WI38 (cell line): Measurements from ENCODE around the gene PNPLA3.

Experiments used
- H3K4me3 ChIP-seq: 2 replicates; pipeline ENCODE4 v1.5.1; 2011; ENCODE audit warnings: low read depth, mild to moderate bottlenecking, control low read depth, low read length
- CTCF ChIP-seq: IDR thresholded peaks from 2 replicates; pipeline ENCODE4 v1.5.1; 2012; ENCODE audit warnings: low read depth, mild to moderate bottlenecking, control low read depth, low read length

The PNPLA3 gene

DNA sequence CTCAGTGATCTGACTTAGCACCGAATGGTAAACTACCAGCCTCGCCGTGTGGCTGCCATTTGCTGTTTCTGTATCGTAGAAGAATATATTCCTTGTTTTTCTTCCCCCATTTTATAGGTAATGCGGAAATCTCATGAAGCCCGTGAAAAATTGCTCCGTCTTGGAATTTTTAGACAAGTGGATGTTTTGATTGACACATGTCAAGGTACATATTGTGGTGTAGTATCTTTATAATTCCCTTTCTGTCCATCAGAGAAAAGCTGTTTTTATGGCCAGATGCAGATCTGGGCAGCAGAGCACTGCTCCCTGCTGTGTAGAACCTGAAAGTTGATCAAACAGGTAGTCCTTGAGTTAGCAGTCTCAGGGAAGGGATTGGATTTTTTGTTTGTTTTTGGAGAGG, 45.0 kb downstream of the PNPLA3 start:
- TF ChIP-seq CTCF: no peak
- no peak overlapping the region for H3K4me3 ChIP-seq

GRCh38 chr22:43969021-43969878, 45.6 kb downstream of the PNPLA3 start:
- no peak overlapping the region for H3K4me3 ChIP-seq
- TF ChIP-seq CTCF: no peak

- no peak overlapping the region for H3K4me3 ChIP-seq
- no peak for TF ChIP-seq CTCF
Measured at GRCh38 chr22:43969989-43970755, 46.6 kb downstream of the PNPLA3 start.

- TF ChIP-seq CTCF: no peak
Measured at GRCh38 chr22:43971112-43971511, 47.5 kb downstream of the PNPLA3 start.

DNA sequence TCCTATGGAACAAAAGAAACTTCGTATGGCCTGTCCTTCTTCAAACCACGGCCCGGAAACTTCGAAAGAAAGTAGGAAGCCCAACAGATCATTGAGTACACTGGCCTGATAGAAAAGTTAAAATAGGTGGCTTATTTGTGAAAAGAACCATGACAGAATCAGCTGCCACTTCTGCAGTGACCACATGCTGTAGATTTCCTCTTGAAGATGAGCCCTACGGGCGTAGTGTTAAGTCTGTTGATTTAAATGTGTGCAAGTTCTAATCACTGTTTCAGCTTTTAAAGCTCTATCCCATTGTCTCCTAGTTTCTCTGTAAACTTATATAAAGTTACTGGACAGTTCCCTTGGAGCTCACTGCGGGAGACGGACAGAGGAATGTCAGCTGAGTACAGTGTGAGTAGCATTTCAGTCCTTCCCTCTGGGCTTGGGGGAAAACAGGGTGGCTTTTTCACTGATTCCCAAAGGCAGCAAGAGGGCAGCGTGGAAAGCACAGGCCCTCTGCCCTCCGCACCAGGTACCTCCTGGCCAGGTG, 49.4 kb downstream of the PNPLA3 start:
- no peak for TF ChIP-seq CTCF
- H3K4me3 ChIP-seq: no peak overlapping the region

More at GRCh38 chr22:43971112-43971511, 47.5 kb downstream of the PNPLA3 start:
- H3K4me3 ChIP-seq: no peak overlapping the region

- no peak for TF ChIP-seq CTCF
- no peak overlapping the region for H3K4me3 ChIP-seq
Measured at GRCh38 chr22:43974028-43974545, 50.5 kb downstream of the PNPLA3 start.
